ENCODE data around the gene ATP5F1B.
"Not testable (repeated sequence)": the region's sequence is repeated elsewhere in the genome, so short reads cannot be mapped to it uniquely, and the experiment has no call there.

Gene ATP5F1B

DNA sequence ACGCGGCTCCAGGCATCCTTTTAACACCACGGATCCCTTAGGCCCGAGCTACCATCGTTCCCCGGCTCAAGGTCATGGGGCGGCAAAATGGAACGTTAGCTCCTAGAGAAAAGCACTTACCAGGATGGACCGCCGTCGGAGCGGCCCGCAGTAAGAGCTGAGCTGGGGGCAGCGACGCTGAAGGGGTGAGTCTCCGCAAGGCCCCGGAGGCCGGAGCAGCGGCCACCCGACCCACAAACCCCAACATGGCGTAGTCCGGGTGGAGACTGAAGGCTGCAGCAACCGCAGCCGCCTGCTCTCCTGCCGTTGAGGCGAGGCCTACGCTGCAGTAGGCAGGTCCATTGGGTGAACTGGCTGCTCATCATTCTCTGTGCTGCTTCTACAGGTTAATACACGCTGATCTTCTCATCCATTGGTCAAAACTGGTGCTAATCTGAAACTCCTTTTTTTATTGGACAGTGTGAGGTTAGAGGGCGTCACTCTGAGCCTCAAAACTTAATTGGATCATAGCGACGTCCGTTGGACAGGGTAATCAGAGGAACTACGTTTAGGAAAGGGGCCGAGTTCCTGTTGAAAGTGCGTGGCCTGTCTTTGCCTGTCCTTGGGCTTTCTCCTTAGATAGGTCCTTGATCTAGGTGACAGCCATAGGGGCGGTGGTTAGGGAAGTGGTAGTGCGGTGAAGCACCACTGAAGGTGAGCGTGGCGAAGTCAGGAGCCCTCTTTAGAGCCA is at the start of gene ATP5F1B:
Gene ATP5F1B, minus strand, starts transcription at position 268 of the 730 bp plus-strand sequence. Its CDS starts 21 bp downstream, at position 247.
- peak; percentile 96 to 99 (median 98) for DNase-seq

- no peak for DNase-seq
Measured at GRCh38 chr12:56694161-56694560, 48.4 kb upstream of the ATP5F1B start.

DNA sequence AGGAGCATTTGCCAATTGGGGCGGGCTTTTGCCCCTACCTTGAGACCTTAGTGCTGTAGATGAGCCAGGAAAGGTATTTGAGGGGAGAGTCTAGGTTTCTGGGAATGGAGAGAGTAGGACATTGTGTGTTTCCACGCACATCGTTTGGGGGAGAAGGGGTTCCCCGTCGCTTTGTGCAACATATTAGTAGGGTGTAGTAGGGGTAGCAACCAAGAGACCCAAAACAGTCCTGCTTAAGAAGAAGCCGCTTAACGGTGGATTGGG is 43.0 kb upstream of the ATP5F1B start:
- DNase-seq: no peak

DNA sequence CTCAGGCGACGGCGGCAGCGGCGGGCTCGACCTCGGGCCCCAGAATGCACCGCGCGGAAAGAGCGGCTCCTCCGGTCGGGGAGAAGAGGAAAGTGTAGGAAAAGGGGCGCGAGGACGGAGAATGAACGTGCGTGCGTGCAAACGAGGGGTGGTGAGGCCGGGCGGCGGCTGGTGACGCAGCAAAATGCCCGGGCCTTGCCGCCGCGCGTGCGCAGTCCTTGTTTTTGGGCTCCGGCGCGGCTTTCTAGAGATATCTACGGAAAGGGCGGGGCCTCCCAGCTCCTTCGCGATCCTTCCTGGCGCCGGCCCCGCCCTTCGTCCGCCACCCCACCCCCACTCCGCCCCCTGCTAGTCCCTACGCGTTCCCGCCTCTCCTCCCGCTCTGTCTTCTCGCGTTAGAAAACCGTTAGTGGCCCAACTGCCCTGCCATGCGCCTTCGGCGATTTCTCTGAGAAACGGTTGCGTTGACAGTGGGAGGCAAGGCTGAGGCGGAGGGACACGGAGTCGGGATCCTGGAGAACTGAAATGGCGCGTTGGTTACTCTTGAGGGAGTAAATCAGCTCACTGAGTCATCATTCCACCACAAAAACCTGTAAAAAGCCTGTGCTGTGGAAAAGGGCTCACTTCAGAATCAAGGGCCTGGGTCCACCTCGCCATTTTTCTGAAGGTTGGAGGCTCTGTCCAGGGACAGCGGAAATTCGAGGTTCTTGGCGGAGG is 42.5 kb upstream of the ATP5F1B start, which contains the start of gene PTGES3:
Gene PTGES3, minus strand, starts transcription at position 156 of the 717 bp plus-strand sequence. CDS start 285 bp downstream, outside the sequence.
- peak; percentile 98 to 99 (median 99) for DNase-seq

- peak; percentile 77 to 81 (median 77) for DNase-seq
Measured at GRCh38 chr12:56687223-56688128, 41.7 kb upstream of the ATP5F1B start.

- no peak for DNase-seq
Measured at GRCh38 chr12:56684745-56685359, 39.1 kb upstream of the ATP5F1B start.

GRCh38 chr12:56682323-56682722 is 36.5 kb upstream of the ATP5F1B start:
- DNase-seq: no peak

DNA sequence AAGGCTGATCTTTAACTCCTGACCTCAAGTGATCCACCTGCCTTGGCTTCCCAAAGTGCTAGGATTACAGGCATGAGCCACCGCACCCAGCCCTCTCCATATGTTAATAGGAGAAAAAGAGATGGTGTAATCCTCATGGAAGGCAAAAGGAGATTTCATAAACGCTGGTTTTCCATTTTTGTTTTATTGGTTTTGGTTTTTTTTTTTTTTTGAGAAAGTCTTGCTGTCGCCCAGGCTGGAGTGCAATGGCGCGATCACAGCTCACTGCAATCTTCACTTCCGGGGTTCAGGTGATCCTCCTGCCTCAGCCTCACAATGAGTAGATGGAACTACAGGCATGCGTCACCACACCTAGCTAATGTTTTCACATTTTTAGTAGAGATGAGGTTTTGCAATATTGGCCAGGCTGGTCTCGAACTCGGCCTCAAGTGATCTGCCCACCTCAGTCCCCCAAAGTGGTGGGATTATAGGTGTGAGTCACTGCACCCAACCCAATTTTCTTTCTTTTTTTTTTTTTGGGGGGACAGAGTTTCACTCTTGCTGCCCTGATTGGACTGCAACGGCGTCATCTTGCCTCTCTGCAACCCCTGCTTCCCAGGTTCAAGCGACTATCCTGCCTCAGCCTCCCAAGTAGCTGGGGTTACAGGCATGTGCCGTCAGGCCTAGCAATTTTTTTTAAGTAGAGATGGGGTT is 34.2 kb upstream of the ATP5F1B start:
- no peak for DNase-seq

GRCh38 chr12:56678852-56679251 is 33.1 kb upstream of the ATP5F1B start:
- DNase-seq: no peak

DNA sequence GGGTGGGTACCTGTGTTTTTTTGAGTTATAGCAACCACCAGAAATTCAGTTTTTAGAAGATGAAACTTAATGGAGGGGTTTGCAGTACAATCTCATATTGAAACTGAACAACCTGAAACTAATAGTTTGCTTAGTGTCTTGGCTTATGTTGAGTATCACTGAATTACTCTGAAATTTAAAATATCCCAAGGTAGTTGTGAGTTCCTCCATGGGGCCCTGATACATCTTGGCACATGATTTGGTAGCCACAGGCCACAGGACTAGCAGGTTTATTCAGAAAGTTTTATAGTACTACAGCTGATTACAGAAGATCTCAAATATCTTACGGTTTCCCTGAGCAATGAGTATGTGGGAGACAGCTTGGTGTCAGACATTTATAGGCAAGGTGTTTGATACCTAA is 31.9 kb upstream of the ATP5F1B start:
- DNase-seq: no peak

DNA sequence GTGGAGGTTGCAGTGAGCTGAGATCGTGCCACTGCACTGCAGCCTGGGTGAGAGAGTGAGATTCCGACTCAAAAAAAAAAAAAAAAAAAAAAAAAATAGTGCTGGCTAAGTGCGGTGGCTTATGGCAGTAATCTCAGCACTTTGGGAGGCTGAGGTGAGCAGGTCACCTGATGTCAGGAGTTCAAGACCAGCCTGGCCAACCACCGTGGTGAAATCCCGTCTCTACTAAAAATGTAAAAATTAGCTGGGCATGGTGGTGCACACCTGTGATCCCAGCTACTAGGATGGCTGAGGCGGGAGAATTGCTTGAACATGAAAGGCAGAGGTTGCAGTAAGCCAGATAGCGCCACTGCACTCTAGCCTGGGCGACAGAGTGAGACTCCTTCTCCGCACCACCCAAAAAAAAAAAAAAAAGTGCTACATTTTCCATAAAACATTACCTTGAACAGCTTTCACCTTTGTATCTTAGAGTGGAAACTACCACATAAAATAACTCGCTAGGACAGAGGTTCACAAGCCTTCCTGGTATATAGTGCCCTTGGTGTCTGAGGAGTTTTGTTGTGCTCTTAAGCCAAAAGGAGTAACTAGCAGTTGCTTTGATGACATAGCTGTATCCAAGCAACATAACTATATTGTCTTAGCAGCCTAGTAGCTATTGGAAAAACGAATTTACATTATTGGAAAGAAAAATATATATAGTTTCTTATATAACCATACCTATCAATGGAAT is 31.2 kb upstream of the ATP5F1B start:
- DNase-seq: no peak

- DNase-seq: no peak
Measured at GRCh38 chr12:56671608-56672007, 25.8 kb upstream of the ATP5F1B start.

DNA sequence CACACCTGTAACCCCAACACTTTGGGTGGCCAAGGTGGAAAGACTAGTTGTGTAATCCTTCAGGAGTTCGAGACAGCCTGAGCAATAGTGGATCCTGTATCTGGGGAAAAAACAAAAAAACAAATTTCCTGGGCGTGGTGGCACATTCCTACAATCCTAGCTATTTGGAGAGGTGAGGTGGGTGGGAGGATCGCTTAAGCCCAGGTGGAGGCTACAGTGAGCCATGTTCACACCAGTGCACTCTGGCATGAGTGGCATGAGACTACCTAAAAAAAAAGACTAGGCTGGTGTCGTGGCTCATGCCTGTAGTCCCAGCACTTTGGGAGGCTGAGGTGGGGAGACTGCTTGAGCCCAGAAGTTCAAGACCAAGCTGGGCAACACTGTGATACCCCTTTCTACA is 25.1 kb upstream of the ATP5F1B start:
- DNase-seq: no peak

DNA sequence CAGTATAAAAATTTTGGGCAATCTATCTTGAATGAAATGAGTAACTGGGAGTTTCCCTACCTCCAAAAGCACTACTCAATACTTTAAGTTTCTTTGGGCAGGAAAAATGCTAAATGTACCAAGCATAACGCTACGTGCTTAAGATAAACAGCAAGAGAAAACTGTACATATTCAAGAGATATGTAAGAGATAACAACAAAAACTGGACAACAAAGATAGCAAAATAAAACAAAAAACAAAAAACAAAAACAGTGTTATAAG is 22.3 kb upstream of the ATP5F1B start:
- DNase-seq: no peak

DNA sequence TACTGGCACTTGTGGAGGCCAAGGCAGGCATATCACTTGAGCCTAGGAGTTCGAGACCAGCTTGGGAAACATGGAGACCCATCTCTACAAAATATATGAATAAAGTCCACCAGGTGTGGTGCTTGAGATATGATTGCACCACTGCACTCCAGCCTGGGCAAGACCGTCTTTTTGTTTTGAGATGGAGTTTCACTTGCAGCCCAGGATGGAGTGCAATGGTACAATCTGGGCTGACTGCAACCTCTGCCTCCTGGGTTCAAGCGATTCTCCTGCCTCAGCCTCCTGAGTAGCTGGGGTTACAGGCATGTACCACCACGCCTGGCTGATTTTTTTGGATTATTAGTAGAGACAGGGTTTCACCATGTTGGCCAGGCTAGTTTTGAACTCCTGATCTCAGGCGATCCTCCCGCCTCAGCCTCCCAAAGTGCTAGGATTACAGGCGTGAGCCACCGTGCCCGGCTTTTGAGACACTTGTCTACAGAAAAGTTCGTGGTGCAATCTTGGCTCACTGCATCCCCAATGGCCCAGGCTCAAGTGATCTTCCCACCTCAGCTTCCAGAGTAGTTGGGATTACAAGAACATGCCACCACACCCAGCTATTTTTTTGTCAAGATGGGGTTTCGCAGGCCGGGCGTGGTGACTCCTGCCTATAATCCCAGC is 16.3 kb upstream of the ATP5F1B start:
- no peak for DNase-seq

GRCh38 chr12:56661560-56661959 is 15.8 kb upstream of the ATP5F1B start:
- no peak for DNase-seq

- peak; percentile 20 to 60 (median 40) for DNase-seq
Measured at GRCh38 chr12:56658921-56659320, 13.1 kb upstream of the ATP5F1B start.

DNA sequence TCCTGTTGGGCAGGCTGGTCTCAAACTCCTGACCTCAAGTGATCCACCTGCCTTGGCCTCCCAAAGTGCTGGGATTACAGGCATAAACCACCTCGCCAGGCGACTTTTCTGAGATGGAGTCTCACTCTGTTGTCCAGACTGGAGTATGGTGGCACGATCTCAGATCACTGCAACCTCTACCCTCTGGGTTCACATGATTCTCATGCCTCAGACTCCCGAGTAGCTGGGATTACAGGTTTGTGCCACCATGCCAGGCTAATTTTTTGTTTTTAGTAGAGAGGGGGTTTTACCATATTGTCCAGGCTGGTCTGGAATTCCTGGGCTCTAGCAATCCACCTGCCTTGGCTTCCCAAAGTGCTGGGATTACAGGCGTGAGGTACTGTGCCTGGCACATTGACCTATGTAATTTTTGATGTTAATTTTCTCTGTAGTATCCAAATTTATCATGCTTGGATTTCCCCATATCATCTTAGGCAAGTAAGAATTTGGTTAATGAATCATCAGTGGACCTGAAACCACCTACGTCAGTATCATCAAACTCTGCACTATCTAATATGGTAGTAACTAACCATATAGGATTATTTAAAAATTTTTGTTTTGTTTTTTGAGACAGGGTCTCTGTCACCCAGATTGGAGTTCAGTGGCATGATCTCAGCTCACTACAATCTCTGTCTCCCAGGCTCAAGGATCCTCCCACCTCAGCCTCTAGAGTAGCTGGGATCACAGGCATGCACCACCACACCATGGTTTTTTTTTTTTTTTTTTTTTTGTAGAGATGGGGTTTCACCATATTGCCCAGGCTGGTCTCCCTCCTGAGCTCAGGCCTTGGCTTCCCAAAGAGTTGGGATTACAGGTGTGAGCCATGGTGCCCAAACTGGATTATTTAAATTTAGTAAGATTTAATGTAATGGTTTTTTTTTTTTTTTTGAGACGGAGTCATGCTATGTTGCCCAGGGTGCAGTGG is 11.9 kb upstream of the ATP5F1B start:
- peak in 2 of 3 donors; percentile 4 to 29 for DNase-seq

DNA sequence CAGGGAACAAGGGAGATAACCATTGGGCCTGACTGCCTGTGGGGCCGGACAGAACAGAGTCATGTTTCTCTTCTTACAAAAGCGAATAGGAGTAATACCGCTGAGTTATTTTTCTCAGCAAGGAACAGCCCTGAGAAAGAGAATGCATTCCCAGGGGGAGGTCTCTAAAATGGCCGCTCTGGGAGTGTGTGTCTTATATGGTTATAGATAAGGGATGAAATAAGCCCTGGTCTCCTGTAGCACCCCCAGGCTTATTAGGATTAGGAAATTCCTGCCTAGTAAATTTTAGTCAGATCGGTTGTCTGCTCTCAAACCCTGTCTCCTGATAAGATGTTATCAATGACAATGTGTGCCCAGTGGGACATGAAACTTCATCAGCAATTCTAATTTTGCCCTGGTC is 8.0 kb upstream of the ATP5F1B start:
- not testable (repeated sequence) for DNase-seq

GRCh38 chr12:56648023-56648422 is 2.2 kb upstream of the ATP5F1B start:
- DNase-seq: not testable (repeated sequence)
